GM19240 (cell line): ENCODE results near the gene RNF151.
A peak's percentile ranks its signal among the peaks of the same experiment; 100 is the strongest.

Experiments used
- DNase-seq: peaks from one replicate; pipeline ENCODE4 v3.0.0; 2011; ENCODE audit warnings: low spot score; ENCODE audit not compliant: insufficient read length

RNF151 gene

GRCh38 chr16:1976951-1977874 lies 10.6 kb downstream of the RNF151 start:
- no peak for DNase-seq

GRCh38 chr16:1977875-1978268 lies 11.2 kb downstream of the RNF151 start:
- no peak for DNase-seq

- no peak for DNase-seq
These were observed 11.9 kb downstream of the RNF151 start for GRCh38 chr16:1978476-1979120.

- DNase-seq = no peak
These were observed 12.8 kb downstream of the RNF151 start for GRCh38 chr16:1979271-1980029.

- no peak for DNase-seq
These were observed 13.5 kb downstream of the RNF151 start for GRCh38 chr16:1980030-1980769.

GRCh38 chr16:1980770-1981087 lies 14.1 kb downstream of the RNF151 start:
- DNase-seq = no peak

- no peak for DNase-seq
These were observed 14.8 kb downstream of the RNF151 start, which contains the start of gene NOXO1 for GRCh38 chr16:1981398-1981836. TSS of gene NOXO1 (minus strand) at chr16:1981469. CDS start at chr16:1981179, 290 bp downstream.

- DNase-seq = no peak
These were observed 15.4 kb downstream of the RNF151 start for GRCh38 chr16:1982013-1982433.

- no peak for DNase-seq
These were observed 16.4 kb downstream of the RNF151 start for GRCh38 chr16:1982991-1983543.

GRCh38 chr16:1983544-1984346 lies 17.1 kb downstream of the RNF151 start, which contains the start of gene GFER:
TSS of gene GFER (plus strand) at chr16:1984193. CDS start at chr16:1984219, 26 bp downstream.
- peak; percentile 98 for DNase-seq

- no peak for DNase-seq
These were observed 17.9 kb downstream of the RNF151 start for GRCh38 chr16:1984347-1985225.

- no peak for DNase-seq
These were observed 19.0 kb downstream of the RNF151 start for GRCh38 chr16:1985466-1986150.

GRCh38 chr16:1987198-1987597 lies 20.5 kb downstream of the RNF151 start:
- no peak for DNase-seq

GRCh38 chr16:1989209-1990100 lies 22.8 kb downstream of the RNF151 start, which contains the start of gene SYNGR3:
TSS of gene SYNGR3 (plus strand) at chr16:1989970. CDS start at chr16:1990103, 133 bp downstream.
- DNase-seq = no peak

- no peak for DNase-seq
These were observed 23.4 kb downstream of the RNF151 start for GRCh38 chr16:1990101-1990350.

GRCh38 chr16:1990351-1991134 lies 23.9 kb downstream of the RNF151 start:
- no peak for DNase-seq

- DNase-seq = peak; percentile 71
These were observed 24.5 kb downstream of the RNF151 start for GRCh38 chr16:1991135-1991551.
